ENCODE data around the gene TOR1A.

TOR1A gene

DNA sequence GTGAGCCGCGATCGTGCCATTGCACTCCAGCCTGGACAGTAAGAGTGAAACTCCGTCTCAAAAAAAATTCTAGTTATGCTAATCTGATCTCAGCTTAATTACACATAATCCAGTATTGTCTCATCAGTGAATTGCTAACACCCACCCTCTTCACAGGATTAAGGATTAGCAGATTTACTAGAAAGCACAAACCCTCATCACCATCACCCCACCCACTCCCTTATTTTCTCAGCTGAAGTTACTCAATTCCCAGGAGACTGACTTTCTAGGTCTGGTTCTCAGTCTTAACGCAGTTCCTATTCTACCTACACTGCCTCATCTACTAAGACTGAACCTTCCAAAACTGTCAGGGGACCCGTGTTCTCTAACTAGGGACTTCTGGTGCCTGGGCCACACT, 12.0 kb downstream of the TOR1A start:
- H3K4me3 ChIP-seq (ENCODE audit: low read length), result no peak overlapping the region
- no peak for TF ChIP-seq CTCF (IDR thresholded peaks at IDR 0.05; ENCODE audit: insufficient read depth, low read depth, low read length, missing control alignments)
- DNase-seq (ENCODE audit: low read depth), result no peak

- H3K4me3 ChIP-seq (ENCODE audit: low read length), result no peak overlapping the region
- TF ChIP-seq CTCF (IDR thresholded peaks at IDR 0.05; ENCODE audit: insufficient read depth, low read depth, low read length, missing control alignments), result no peak
- no peak for DNase-seq (ENCODE audit: low read depth)
These were observed 13.1 kb downstream of the TOR1A start for GRCh38 chr9:129810788-129811187.

DNA sequence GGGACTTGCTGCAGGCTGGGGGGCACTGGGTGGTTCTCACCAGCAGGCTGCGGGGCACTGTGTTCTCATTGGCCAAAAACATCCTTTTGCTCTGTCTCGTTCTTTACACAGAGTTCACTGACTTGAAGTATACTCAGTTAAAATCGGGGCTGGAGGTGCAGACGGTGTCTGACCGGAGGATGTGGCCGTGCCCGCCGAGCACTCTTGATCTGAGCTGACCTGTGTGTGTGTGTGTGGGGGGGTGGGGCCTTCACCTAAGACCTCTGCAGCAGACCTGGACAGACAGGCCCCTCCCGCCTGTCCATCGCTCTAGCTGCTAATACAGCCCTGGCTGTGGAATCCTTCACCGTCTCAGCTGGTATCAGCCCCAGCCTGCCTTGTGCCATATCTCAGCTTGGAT, 13.8 kb downstream of the TOR1A start:
- TF ChIP-seq CTCF (IDR thresholded peaks at IDR 0.05; ENCODE audit: insufficient read depth, low read depth, low read length, missing control alignments), result no peak
- no peak for DNase-seq (ENCODE audit: low read depth)
- H3K4me3 ChIP-seq (ENCODE audit: low read length), result no peak overlapping the region

DNA sequence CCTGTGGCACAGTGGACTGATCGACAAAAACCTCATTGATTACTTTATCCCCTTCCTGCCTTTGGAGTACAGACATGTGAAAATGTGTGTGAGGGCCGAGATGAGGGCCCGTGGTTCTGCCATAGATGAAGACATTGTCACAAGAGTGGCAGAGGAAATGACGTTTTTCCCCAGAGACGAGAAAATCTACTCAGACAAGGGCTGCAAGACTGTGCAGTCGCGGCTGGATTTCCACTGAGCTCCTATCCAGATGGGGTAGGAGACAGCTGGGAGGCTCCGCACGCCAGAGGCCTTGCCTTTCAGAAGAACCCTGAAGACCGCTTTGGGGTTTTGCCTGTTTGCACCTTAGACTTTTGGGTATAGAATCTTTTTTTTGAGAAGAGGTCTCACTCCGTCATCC, 14.6 kb downstream of the TOR1A start:
- no peak for DNase-seq (ENCODE audit: low read depth)
- no peak for TF ChIP-seq CTCF (IDR thresholded peaks at IDR 0.05; ENCODE audit: insufficient read depth, low read depth, low read length, missing control alignments)
- H3K4me3 ChIP-seq (ENCODE audit: low read length), result no peak overlapping the region

DNA sequence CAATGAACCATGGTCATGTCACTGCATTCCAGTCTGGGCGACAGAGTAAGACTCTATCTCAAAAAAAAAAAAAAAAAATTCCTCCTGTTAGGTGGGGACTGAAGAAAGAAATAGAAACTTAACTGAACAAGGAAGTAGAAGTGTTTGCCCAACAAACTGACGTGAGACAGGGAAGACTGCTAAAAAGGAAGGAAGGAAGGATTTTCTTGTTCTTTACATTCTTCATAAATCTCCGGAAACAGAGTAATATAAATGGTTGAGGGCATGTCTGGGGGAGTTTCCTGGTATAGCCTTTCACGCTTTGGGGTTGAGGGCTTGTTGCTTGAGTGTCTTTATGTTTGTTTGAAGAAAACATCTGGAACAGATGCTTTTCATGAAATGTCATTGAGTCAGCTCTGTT, 17.9 kb downstream of the TOR1A start:
- H3K4me3 ChIP-seq (ENCODE audit: low read length), result no peak overlapping the region
- TF ChIP-seq CTCF (IDR thresholded peaks at IDR 0.05; ENCODE audit: insufficient read depth, low read depth, low read length, missing control alignments), result no peak
- DNase-seq (ENCODE audit: low read depth), result no peak

DNA sequence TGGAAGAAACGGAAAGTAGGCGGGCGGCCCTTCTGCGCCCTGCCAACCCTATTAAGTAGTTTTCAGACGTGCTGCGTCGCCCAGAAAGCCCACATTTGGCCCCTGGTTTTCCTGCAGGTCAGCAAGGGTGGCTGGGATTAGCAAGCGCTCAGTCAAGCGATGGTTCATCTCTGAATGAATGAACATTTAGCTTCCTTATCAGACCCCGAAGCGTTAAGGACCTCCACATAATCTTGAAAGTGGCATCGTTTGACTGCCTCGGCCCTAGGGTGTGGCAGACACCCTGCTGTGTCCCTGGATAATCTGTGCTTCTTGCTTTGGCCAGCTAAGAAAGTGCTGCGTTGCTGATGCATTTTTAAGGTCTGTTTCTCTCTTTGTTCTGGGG, 20.3 kb downstream of the TOR1A start:
- no peak for TF ChIP-seq CTCF (IDR thresholded peaks at IDR 0.05; ENCODE audit: insufficient read depth, low read depth, low read length, missing control alignments)
- peak overlapping the region; percentile 71 for H3K4me3 ChIP-seq (ENCODE audit: low read length)
- DNase-seq (ENCODE audit: low read depth), result peak; percentile 19

DNA sequence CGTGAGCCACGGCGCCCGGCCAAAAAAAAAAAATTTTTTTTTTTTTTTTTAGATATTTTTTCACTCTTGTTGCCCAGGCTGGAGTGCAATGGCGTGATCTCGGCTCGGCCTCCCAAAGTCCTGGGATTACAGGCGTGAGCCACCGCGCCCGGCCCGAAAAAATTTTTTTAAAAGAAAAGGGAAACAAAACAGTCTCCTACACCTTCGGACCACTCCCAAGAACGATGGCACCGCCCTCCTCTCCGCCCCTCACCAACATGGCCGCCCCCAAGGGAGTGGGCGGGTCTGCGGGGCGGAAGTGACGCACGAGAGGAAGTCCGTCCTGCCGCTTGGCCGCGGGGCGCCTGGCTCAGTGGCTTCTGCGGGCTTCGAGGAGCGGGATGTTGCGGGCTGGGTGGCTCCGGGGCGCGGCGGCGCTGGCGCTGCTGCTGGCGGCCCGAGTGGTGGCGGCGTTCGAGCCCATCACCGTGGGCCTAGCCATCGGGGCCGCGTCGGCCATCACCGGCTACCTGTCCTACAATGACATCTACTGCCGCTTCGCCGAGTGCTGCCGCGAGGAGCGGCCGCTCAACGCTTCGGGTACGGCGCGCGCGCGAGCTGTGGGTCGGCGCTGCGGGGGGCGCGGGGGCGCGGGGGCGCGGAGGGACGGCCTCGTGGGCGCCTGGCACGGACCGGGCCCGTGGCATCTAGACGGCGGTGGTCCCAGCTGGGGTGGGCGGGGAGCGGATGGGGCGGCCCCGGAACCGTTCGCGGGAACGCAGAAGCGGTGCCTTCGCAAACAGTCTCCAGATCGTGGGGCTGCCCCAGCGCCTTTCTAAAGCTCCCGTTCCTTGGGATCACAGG, 20.9 kb downstream of the TOR1A start, which contains the start of gene TOR1B:
Gene TOR1B (plus strand): TSS at position 352 of the 843 bp plus-strand sequence. CDS start 29 bp downstream, at position 381.
- H3K4me3 ChIP-seq (ENCODE audit: low read length), result peak within 1 kb of the TSS; percentile 71
- peak; percentile 90 for DNase-seq (ENCODE audit: low read depth)
- TF ChIP-seq CTCF (IDR thresholded peaks at IDR 0.05; ENCODE audit: insufficient read depth, low read depth, low read length, missing control alignments), result no peak
